ENCODE measurements around the gene BTAF1. TPM values are rescaled to one million over a fixed set of nuclear protein-coding genes. Genes with fewer than 3 reads are reported as not detected.

Gene BTAF1
- total RNA-seq, 1 experiment from 2014 or later: 42.5 TPM

GRCh38 chr10:91896212-91896756 is 27.3 kb upstream of the BTAF1 start (continued):
- TF ChIP-seq REST (IDR thresholded peaks at IDR 0.05; ENCODE audit: low read depth) (no peak), ZNF274 (IDR thresholded peaks at IDR 0.05; ENCODE audit: low read depth, low read length) (no peak), EZH2phosphoT487 (IDR thresholded peaks at IDR 0.05; ENCODE audit: borderline replicate concordance) (no peak), ZFX (IDR thresholded peaks at IDR 0.05) (no peak), ELF1 (IDR thresholded peaks at IDR 0.05; ENCODE audit: borderline replicate concordance, low read depth) (no peak), SRF (IDR thresholded peaks at IDR 0.05; ENCODE audit: low read depth) (no peak), TCF7L2 (IDR thresholded peaks at IDR 0.05; ENCODE audit: borderline replicate concordance, extremely low read depth, insufficient read depth, insufficient read length) (no peak), SP1 (IDR thresholded peaks at IDR 0.05; ENCODE audit: low read depth) (no peak)

DNA sequence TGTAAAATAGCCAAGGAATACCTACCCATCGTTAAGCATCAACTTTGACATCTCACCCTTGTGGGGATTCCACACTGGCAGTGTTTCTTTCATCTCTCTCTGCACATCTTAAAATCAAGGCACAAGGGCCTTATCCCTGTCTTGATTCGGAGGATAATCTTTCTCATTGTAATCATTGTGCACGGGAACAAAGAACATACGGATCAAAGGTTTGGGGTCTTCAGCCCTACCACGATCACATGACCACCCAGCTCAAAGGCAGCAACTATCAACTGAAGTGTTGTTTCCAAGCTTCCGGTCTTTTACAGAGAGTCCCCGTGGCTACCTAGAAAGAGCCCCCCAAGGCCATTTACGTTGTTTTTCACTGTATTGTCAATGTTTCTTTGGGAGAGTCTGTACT is 26.1 kb upstream of the BTAF1 start:
- ChIA-PET POLR2A (no interaction called here), RAD21 (ENCODE audit: low non-redundant PET in 1 of 2, low total read pairs in 2 of 2, uncharacterized antibody in 2 of 2, unreplicated experiment in 2 of 2) (no interaction called here), CTCF (no interaction called here)
- TF ChIP-seq, protein P1, sequence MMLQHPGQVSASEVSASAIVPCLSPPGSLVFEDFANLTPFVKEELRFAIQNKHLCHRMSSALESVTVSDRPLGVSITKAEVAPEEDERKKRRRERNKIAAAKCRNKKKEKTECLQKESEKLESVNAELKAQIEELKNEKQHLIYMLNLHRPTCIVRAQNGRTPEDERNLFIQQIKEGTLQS (IDR thresholded peaks at IDR 0.05): no peak
- TF ChIP-seq EZH2 (IDR thresholded peaks at IDR 0.05): no peak
- no peak for TF ChIP-seq EGR1 (IDR thresholded peaks at IDR 0.05; ENCODE audit: low read depth)
- no peak for TF ChIP-seq ELF1 (IDR thresholded peaks at IDR 0.05; ENCODE audit: borderline replicate concordance, low read depth)
- TF ChIP-seq CEBPB (IDR thresholded peaks at IDR 0.05; ENCODE audit: low read depth): no peak
- no peak for TF ChIP-seq YY1 (IDR thresholded peaks at IDR 0.05; ENCODE audit: extremely low read depth, insufficient replicate concordance, low read depth, low read length)
- no peak for TF ChIP-seq ZFX (IDR thresholded peaks at IDR 0.05)
- no peak for TF ChIP-seq POLR2A (IDR thresholded peaks at IDR 0.05; ENCODE audit: borderline replicate concordance, extremely low read depth, insufficient read depth, insufficient read length)
- no peaks in the 10 kb centered on the region for H3K79me2 ChIP-seq (ENCODE audit: insufficient read depth, low read length)
- H3K27me3 ChIP-seq (ENCODE audit: insufficient read depth, low read length): no peaks in the 10 kb centered on the region
- H3K4me1 ChIP-seq (ENCODE audit: control insufficient read depth in 1 of 2, insufficient read depth in 2 of 2, low read length in 2 of 2): peaks cover 9 to 12% of the 10 kb centered on the region in 2 experiments
- H3K36me3 ChIP-seq (ENCODE audit: control insufficient read depth in 1 of 2, insufficient read depth in 2 of 2, low read length in 2 of 2): no peaks in the 10 kb centered on the region
- H4K20me1 ChIP-seq (ENCODE audit: insufficient read depth): no peaks in the 10 kb centered on the region
- H3K9me2 ChIP-seq (ENCODE audit: insufficient read depth): no peaks in the 10 kb centered on the region
- DNase-seq (ENCODE audit: low read depth, low spot score) (no peak), ATAC-seq (no peak)
- no peak overlapping the region for H3K9ac ChIP-seq (ENCODE audit: low read length)
- no peak overlapping the region for H3K27ac ChIP-seq (ENCODE audit: low read depth, low read length)
- intact Hi-C loops (cut with micrococcal nuclease): no loop called here
- H2AFZ ChIP-seq (ENCODE audit: low read depth, low read length, poor library complexity, severe bottlenecking): no peak overlapping the region
- H3K4me3 ChIP-seq (replicated peaks in 1 of 2; ENCODE audit: low read depth in 1 of 2, low read length in 2 of 2): no peak overlapping the region
- no peaks in the 10 kb centered on the region for H3K9me3 ChIP-seq (ENCODE audit: control insufficient read depth in 1 of 2, insufficient read depth in 1 of 2, low read depth in 1 of 2, low read length in 2 of 2)
- no peak overlapping the region for H3K4me2 ChIP-seq (ENCODE audit: low read length)
- no TSS peak for BruUV-seq (replicated peaks)
